ENCODE results near the gene MAN1A1.

Gene MAN1A1

DNA sequence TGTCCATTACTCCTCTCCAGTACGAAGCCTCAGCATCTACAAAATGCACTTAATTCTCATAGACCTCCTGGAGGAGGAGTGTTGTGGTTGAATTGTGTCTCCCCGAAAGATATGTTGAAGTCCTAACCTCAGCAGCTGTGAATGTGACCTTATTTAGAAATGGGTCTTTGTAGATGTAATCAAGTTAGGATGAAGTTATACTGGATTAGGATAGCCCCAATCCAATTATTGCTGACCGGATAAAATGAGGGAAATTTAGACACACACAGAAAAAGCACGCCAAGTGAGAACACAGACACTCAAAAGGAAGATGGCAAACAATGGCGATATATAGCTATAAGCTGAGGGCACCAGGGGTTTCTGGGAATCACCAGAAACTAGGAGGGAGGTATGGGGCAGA is 206.9 kb downstream of the MAN1A1 start:
- DNase-seq = no peak
- Histone ChIP-seq H3K4me3 (ENCODE audit: insufficient read depth, low read depth, low read length, poor library complexity, severe bottlenecking) (no peak overlapping the region), H3K9me3 (ENCODE audit: control insufficient read depth, low read length) (no peaks in the 10 kb centered on the region), H3K27me3 (replicated peaks; ENCODE audit: control insufficient read depth, insufficient read depth, low read length, poor library complexity, severe bottlenecking) (no peaks in the 10 kb centered on the region), H3K4me1 (ENCODE audit: control insufficient read depth, insufficient read depth, low read length, poor library complexity, severe bottlenecking) (peaks cover 5% of the 10 kb centered on the region), H3K27ac (ENCODE audit: insufficient read depth, low read length, poor library complexity, severe bottlenecking) (no peak overlapping the region), H3K36me3 (ENCODE audit: control insufficient read depth, insufficient read depth, low read length) (no peaks in the 10 kb centered on the region)

DNA sequence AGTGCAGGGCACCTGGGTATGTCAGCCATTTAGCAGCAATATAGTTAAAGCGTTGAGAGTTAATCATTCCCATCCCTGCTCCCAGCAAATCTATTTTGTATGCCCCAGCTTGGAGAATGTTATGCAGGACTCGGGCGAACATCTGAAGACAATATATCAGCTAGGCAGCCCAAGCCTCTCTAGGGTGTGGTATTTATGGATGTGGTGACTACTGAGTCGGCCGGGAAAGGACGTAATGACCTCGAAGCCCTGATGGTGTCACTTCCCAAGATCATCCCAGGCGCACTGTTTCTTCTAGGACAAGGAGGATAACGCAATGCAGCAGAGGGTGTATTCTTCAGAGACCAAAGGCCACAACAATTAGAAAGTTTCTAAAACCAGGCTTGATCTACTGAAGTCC is 207.5 kb downstream of the MAN1A1 start:
- no peak for DNase-seq
- H3K9me3 ChIP-seq (ENCODE audit: control insufficient read depth, low read length) = no peaks in the 10 kb centered on the region
- no peak overlapping the region for H3K27ac ChIP-seq (ENCODE audit: insufficient read depth, low read length, poor library complexity, severe bottlenecking)
- H3K36me3 ChIP-seq (ENCODE audit: control insufficient read depth, insufficient read depth, low read length) = no peaks in the 10 kb centered on the region
- no peaks in the 10 kb centered on the region for H3K27me3 ChIP-seq (replicated peaks; ENCODE audit: control insufficient read depth, insufficient read depth, low read length, poor library complexity, severe bottlenecking)
- H3K4me1 ChIP-seq (ENCODE audit: control insufficient read depth, insufficient read depth, low read length, poor library complexity, severe bottlenecking) = peaks cover 5% of the 10 kb centered on the region
- no peak overlapping the region for H3K4me3 ChIP-seq (ENCODE audit: insufficient read depth, low read depth, low read length, poor library complexity, severe bottlenecking)

DNA sequence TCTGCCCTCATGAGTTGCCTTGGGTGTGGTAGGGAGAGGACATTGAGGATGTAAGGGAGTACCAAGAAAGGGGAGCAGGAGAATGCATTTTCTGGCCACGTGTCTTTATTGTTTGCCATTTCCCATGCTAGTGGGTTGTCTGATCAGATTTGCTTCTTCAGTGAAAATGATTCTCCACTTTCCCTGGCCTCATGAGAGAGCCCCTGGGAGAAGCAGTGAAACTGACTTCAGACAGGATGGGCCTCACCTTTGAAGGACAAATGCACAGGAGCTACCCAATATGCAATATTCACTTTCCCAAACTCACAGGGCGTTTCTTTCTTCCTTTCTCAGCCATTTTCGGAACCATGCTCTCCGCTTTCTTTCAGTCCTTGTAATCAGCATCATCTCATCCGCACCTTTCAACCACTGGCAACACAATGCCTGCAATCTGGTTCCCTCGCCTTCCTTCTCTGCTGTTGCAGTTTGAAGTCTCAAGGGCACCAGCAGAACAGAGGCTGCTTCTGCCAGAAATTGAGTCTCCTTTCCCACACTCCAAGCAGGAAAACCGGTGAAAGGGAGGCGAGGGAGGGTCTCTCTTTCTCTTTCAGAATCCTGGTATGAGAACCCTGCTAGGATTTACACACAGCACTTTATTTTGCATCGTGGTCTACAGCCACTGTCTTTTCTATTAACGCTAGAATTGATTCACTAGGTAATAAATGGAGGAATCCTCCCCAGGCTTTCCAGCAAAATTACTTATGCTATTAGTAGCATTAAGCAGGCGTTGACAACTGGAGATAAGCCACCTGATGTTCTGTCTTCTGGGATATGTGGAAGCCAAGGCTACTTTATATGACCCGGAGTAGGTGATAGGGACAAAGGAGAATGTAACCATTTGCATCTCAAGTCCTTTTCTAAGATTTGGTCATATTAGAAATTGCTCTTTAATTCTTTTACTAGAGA is 209.1 kb downstream of the MAN1A1 start:
- no peaks in the 10 kb centered on the region for H3K27me3 ChIP-seq (replicated peaks; ENCODE audit: control insufficient read depth, insufficient read depth, low read length, poor library complexity, severe bottlenecking)
- no peaks in the 10 kb centered on the region for H3K9me3 ChIP-seq (ENCODE audit: control insufficient read depth, low read length)
- no peaks in the 10 kb centered on the region for H3K36me3 ChIP-seq (ENCODE audit: control insufficient read depth, insufficient read depth, low read length)
- no peak for DNase-seq
- peaks cover 5% of the 10 kb centered on the region for H3K4me1 ChIP-seq (ENCODE audit: control insufficient read depth, insufficient read depth, low read length, poor library complexity, severe bottlenecking)
- no peak overlapping the region for H3K27ac ChIP-seq (ENCODE audit: insufficient read depth, low read length, poor library complexity, severe bottlenecking)
- H3K4me3 ChIP-seq (ENCODE audit: insufficient read depth, low read depth, low read length, poor library complexity, severe bottlenecking) = no peak overlapping the region

DNA sequence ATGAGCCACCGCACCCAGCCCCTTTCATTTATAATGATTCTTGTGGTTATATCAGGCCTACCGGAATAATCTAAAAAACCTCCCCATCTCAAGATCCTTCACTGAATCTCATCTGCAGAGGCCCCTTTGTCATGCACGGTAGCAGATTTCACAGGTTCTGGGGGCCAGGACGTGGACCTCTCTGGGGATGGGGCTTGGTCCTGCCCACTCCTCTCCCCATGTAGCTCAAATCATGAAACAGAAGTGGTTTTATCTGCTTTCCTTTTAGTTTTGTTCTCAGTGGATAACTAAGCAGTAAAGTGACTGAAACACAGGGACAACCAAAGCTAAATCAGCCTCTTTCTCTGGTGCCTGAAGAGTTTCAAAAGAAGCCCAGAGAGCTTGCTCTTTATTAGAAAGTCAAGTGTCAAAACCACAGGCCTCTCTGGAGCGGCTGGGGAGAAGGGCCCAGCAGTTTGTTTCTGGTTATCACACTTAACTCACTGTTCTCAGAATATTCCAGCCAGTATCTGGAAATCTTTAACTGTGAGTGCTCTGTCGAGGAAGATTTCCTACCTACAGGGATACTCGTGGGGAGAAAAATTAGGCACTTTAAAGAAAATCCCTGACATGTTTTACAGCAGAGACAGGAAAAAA is 210.5 kb downstream of the MAN1A1 start:
- no peak for DNase-seq
- H3K9me3 ChIP-seq (ENCODE audit: control insufficient read depth, low read length) = no peaks in the 10 kb centered on the region

DNA sequence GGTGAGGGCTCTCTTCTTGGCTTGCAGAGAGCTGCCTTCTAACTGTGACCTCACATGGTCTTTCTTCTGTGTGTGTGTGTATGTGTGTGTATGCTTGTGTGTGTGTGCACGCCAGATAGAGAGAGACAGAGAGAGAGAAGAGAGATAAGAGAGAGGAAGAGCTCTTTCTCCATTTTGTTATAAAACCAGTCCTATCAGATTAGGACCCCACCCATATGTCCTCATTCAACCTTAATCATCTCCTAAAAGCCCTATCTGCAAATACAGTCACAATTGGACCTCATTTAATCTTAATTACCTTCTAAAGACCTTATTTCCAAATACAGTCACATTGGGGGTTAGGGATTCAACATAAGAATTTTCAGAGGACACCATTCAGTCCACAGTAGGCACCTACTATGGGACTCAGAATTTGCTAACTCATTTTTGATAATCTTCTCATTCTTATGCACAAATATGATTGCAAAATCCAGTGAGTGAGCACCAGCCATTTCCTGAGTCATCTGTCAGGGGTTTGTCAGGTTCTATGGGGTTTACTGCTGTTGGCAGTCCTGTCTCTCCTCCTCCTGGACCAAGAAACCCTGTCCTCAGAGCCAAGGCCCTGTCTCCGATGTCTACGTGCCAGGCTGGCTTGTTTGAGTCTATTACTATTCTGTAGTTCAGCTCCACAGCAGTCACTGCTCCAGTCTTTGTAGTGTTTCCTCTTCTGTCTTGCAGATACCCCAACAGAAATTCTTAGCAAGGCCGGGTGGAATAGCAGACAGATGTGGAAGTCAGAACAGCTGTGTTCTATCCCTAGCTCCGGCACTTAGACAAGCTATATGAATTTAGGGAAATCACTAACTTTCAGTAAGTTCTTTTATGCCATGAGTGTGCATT is 212.1 kb downstream of the MAN1A1 start:
- H3K4me3 ChIP-seq (ENCODE audit: insufficient read depth, low read depth, low read length, poor library complexity, severe bottlenecking) = no peak overlapping the region
- no peak for DNase-seq
- no peaks in the 10 kb centered on the region for H3K36me3 ChIP-seq (ENCODE audit: control insufficient read depth, insufficient read depth, low read length)
- H3K9me3 ChIP-seq (ENCODE audit: control insufficient read depth, low read length) = no peaks in the 10 kb centered on the region
- no peaks in the 10 kb centered on the region for H3K4me1 ChIP-seq (ENCODE audit: control insufficient read depth, insufficient read depth, low read length, poor library complexity, severe bottlenecking)
- no peak overlapping the region for H3K27ac ChIP-seq (ENCODE audit: insufficient read depth, low read length, poor library complexity, severe bottlenecking)
- H3K27me3 ChIP-seq (replicated peaks; ENCODE audit: control insufficient read depth, insufficient read depth, low read length, poor library complexity, severe bottlenecking) = no peaks in the 10 kb centered on the region

More for the DNA sequence above, 210.5 kb downstream of the MAN1A1 start:
- Histone ChIP-seq H3K27ac (ENCODE audit: insufficient read depth, low read length, poor library complexity, severe bottlenecking) (no peak overlapping the region), H3K4me1 (ENCODE audit: control insufficient read depth, insufficient read depth, low read length, poor library complexity, severe bottlenecking) (no peaks in the 10 kb centered on the region), H3K4me3 (ENCODE audit: insufficient read depth, low read depth, low read length, poor library complexity, severe bottlenecking) (no peak overlapping the region), H3K27me3 (replicated peaks; ENCODE audit: control insufficient read depth, insufficient read depth, low read length, poor library complexity, severe bottlenecking) (no peaks in the 10 kb centered on the region), H3K36me3 (ENCODE audit: control insufficient read depth, insufficient read depth, low read length) (no peaks in the 10 kb centered on the region)

DNA sequence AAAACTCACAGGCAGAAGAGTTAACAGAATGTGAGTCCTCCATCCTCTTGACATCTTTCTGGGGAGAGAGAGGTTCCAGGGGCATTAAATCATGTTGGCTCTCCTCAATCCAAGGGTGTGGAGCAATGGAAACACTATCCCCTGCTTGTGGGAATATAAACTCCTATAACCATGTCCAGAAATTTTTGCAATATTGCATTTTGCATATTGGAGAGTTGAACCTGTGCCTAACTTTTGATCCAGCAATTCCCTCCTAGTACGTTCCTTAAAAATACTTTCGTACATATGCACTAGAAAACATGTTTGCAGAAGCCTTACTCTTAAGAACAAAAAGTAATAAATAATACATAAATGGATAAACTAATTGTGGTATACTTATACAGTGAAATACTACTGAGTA is 214.8 kb downstream of the MAN1A1 start:
- no peaks in the 10 kb centered on the region for H3K4me1 ChIP-seq (ENCODE audit: control insufficient read depth, insufficient read depth, low read length, poor library complexity, severe bottlenecking)
- DNase-seq = no peak
- H3K9me3 ChIP-seq (ENCODE audit: control insufficient read depth, low read length) = no peaks in the 10 kb centered on the region
- no peak overlapping the region for H3K27ac ChIP-seq (ENCODE audit: insufficient read depth, low read length, poor library complexity, severe bottlenecking)
- no peaks in the 10 kb centered on the region for H3K27me3 ChIP-seq (replicated peaks; ENCODE audit: control insufficient read depth, insufficient read depth, low read length, poor library complexity, severe bottlenecking)
- no peaks in the 10 kb centered on the region for H3K36me3 ChIP-seq (ENCODE audit: control insufficient read depth, insufficient read depth, low read length)
- H3K4me3 ChIP-seq (ENCODE audit: insufficient read depth, low read depth, low read length, poor library complexity, severe bottlenecking) = no peak overlapping the region

DNA sequence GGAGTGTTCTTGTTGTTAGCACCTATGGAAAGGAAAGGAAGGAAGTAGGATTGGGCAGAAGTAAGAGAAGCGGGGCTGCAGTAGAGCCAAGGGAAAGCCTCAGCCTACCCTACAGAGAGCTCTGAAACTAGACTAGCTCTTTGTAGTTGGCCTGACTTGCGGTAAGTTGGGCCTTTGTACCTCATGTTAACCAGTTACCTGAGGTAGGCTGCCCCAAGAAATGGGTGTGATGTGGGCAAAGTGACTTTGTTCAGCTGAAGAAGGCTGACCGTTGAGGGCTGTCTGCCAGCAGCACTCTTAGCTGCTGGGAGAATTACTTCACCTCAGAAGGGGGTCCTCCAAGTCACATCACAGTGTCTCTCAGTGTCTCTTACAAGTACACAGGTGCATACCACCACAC is 216.2 kb downstream of the MAN1A1 start:
- H3K36me3 ChIP-seq (ENCODE audit: control insufficient read depth, insufficient read depth, low read length) = no peaks in the 10 kb centered on the region
- H3K9me3 ChIP-seq (ENCODE audit: control insufficient read depth, low read length) = no peaks in the 10 kb centered on the region

DNA sequence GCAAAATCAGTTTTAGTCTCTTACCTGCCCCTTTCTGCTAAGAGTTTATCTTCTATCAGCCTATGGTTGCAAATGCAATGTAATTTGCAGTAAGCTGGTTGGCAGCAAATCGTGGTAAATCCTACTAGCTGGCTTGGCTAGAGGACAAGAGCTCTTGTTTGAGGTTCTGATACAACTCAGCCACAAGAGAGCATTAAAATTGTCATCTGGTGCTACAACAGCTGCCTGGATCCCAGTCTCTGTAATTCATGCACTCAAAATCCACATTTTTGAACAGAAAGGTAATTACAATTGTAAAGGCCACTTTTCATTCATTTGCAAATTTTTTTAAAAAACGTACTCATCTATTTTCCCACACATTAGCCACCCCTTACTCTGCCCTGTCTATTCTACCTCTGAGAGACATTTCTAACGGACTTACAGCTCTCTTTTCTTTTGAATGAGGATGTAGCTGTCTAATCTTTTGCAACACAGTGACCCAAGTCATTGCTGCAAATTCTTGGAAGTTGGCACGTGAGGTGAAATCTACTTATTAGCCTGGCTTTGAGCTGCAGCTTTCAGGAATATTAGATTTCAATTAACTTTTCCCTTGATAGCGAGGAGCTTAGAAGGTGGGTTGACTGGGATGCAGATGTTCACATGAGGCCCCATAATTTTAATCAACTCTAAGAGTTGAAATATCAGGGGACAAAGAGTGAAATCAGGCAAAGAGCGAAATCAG is 217.1 kb downstream of the MAN1A1 start:
- Histone ChIP-seq H3K36me3 (ENCODE audit: control insufficient read depth, insufficient read depth, low read length) (no peaks in the 10 kb centered on the region), H3K27ac (ENCODE audit: insufficient read depth, low read length, poor library complexity, severe bottlenecking) (no peak overlapping the region), H3K4me3 (ENCODE audit: insufficient read depth, low read depth, low read length, poor library complexity, severe bottlenecking) (no peak overlapping the region), H3K4me1 (ENCODE audit: control insufficient read depth, insufficient read depth, low read length, poor library complexity, severe bottlenecking) (no peaks in the 10 kb centered on the region), H3K27me3 (replicated peaks; ENCODE audit: control insufficient read depth, insufficient read depth, low read length, poor library complexity, severe bottlenecking) (no peaks in the 10 kb centered on the region), H3K9me3 (ENCODE audit: control insufficient read depth, low read length) (no peaks in the 10 kb centered on the region)
- DNase-seq = no peak

More for the DNA sequence above, 216.2 kb downstream of the MAN1A1 start:
- H3K27ac ChIP-seq (ENCODE audit: insufficient read depth, low read length, poor library complexity, severe bottlenecking) = no peak overlapping the region
- H3K4me1 ChIP-seq (ENCODE audit: control insufficient read depth, insufficient read depth, low read length, poor library complexity, severe bottlenecking) = no peaks in the 10 kb centered on the region
- no peak overlapping the region for H3K4me3 ChIP-seq (ENCODE audit: insufficient read depth, low read depth, low read length, poor library complexity, severe bottlenecking)
- DNase-seq = no peak
- no peaks in the 10 kb centered on the region for H3K27me3 ChIP-seq (replicated peaks; ENCODE audit: control insufficient read depth, insufficient read depth, low read length, poor library complexity, severe bottlenecking)

DNA sequence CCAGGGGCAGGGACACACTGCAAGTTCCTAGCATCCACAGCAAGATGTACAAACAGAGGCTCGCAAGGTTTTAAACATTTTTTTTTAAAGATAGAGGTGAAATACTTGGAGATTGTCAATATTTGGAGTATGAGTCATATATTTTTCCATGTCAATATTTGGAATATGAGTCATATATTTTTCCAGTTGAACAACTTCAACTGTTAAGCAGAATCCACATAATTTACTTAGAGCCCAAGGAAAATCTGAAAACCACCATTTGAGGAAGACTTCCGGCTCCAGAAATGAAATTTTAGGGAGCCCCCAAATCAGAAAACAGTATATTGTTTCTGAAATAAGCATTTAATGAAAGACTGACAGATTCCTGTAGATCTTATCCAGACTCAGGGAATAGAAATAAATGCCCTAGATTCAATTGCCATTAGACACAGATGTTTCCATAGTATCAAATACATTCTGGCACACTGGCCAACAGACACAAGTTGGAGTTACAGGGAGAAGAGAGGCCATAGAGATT is 219.5 kb downstream of the MAN1A1 start:
- H3K27me3 ChIP-seq (replicated peaks; ENCODE audit: control insufficient read depth, insufficient read depth, low read length, poor library complexity, severe bottlenecking) = no peaks in the 10 kb centered on the region
- no peaks in the 10 kb centered on the region for H3K36me3 ChIP-seq (ENCODE audit: control insufficient read depth, insufficient read depth, low read length)
- H3K9me3 ChIP-seq (ENCODE audit: control insufficient read depth, low read length) = no peaks in the 10 kb centered on the region
- H3K4me1 ChIP-seq (ENCODE audit: control insufficient read depth, insufficient read depth, low read length, poor library complexity, severe bottlenecking) = no peaks in the 10 kb centered on the region
- no peak for DNase-seq
- no peak overlapping the region for H3K4me3 ChIP-seq (ENCODE audit: insufficient read depth, low read depth, low read length, poor library complexity, severe bottlenecking)
- no peak overlapping the region for H3K27ac ChIP-seq (ENCODE audit: insufficient read depth, low read length, poor library complexity, severe bottlenecking)

All from effector memory CD4-positive, alpha-beta T cell (primary cell).